ENCODE results near the gene RECQL5. TPM values are rescaled to one million over a fixed set of nuclear protein-coding genes. Genes with fewer than 3 reads are reported as not detected.

RECQL5 gene
- total RNA-seq, 4 donors from 2014 or later: 5.3 to 17.5 (median 7.4) TPM

GRCh38 chr17:75622076-75622475, 44.9 kb downstream of the RECQL5 start:
- intact Hi-C loops (cut with DNase I; ENCODE audit: low total_unique reads): no loop called here
- DNase-seq (no peak), ATAC-seq (no peak)
- H3K4me1 ChIP-seq: peaks cover 0 to 9% of the 10 kb centered on the region in 2 donors
- peaks cover 0 to 15% of the 10 kb centered on the region in 2 donors for H3K36me3 ChIP-seq
- in situ Hi-C loops (cut with MboI; ENCODE audit: low sequenced_read_pairs in 4 of 4): no loop called here
- no peak overlapping the region for H3K27ac ChIP-seq
- TF ChIP-seq CTCF (IDR thresholded peaks at IDR 0.05 in 4 of 5, conservative IDR thresholded peaks at IDR 0.05 in 1 of 5): no peak
- TF ChIP-seq POLR2A (IDR thresholded peaks at IDR 0.05): no peak
- no peaks in the 10 kb centered on the region for H3K27me3 ChIP-seq
- H3K9me3 ChIP-seq: no peaks in the 10 kb centered on the region
- H3K4me3 ChIP-seq: no peak overlapping the region

- intact Hi-C loops (cut with DNase I; ENCODE audit: low total_unique reads) (no loop called here), in situ Hi-C loops (cut with MboI; ENCODE audit: low sequenced_read_pairs in 4 of 4) (no loop called here)
- DNase-seq (no peak), ATAC-seq (no peak)
- TF ChIP-seq POLR2A (IDR thresholded peaks at IDR 0.05): no peak
- no peak for TF ChIP-seq CTCF (IDR thresholded peaks at IDR 0.05 in 4 of 5, conservative IDR thresholded peaks at IDR 0.05 in 1 of 5)
- Histone ChIP-seq H3K27ac (no peak overlapping the region), H3K4me3 (no peak overlapping the region), H3K4me1 (peaks cover 0 to 9% of the 10 kb centered on the region in 2 donors), H3K36me3 (peaks cover 0 to 14% of the 10 kb centered on the region in 2 donors), H3K27me3 (no peaks in the 10 kb centered on the region), H3K9me3 (no peaks in the 10 kb centered on the region)
These were observed 45.5 kb downstream of the RECQL5 start for GRCh38 chr17:75621489-75621888.

- in situ Hi-C loops (cut with MboI; ENCODE audit: low sequenced_read_pairs in 4 of 4): no loop called here
- H3K36me3 ChIP-seq: peaks cover 0 to 6% of the 10 kb centered on the region in 2 donors
- intact Hi-C loops (cut with DNase I; ENCODE audit: low total_unique reads): no loop called here
- no peak overlapping the region for H3K4me3 ChIP-seq
- H3K9me3 ChIP-seq: no peaks in the 10 kb centered on the region
- H3K4me1 ChIP-seq: peaks cover 0 to 9% of the 10 kb centered on the region in 2 donors
- no peak for DNase-seq
- no peaks in the 10 kb centered on the region for H3K27me3 ChIP-seq
- no peak for TF ChIP-seq POLR2A (IDR thresholded peaks at IDR 0.05)
- TF ChIP-seq CTCF (IDR thresholded peaks at IDR 0.05 in 4 of 5, conservative IDR thresholded peaks at IDR 0.05 in 1 of 5): peak in 3 of 5 experiments; percentile 6 to 39 (median 31)
- H3K27ac ChIP-seq: no peak overlapping the region
- ATAC-seq: no peak
These were observed 47.2 kb downstream of the RECQL5 start for GRCh38 chr17:75619506-75620431.

- Histone ChIP-seq H3K9me3 (no peaks in the 10 kb centered on the region), H3K4me3 (no peak overlapping the region), H3K4me1 (no peaks in the 10 kb centered on the region), H3K27ac (no peak overlapping the region), H3K36me3 (peaks cover 0 to 6% of the 10 kb centered on the region in 2 donors), H3K27me3 (no peaks in the 10 kb centered on the region)
- intact Hi-C loops (cut with DNase I; ENCODE audit: low total_unique reads): no loop called here
- ATAC-seq (no peak), DNase-seq (no peak)
- TF ChIP-seq CTCF (IDR thresholded peaks at IDR 0.05 in 4 of 5, conservative IDR thresholded peaks at IDR 0.05 in 1 of 5) (no peak), POLR2A (IDR thresholded peaks at IDR 0.05) (no peak)
- in situ Hi-C loops (cut with MboI; ENCODE audit: low sequenced_read_pairs in 4 of 4): no loop called here
These were observed 49.3 kb downstream of the RECQL5 start for GRCh38 chr17:75617675-75618074.
